ENCODE results near the gene FTO. TPM values are rescaled to one million over a fixed set of nuclear protein-coding genes. Genes with fewer than 3 reads are reported as not detected.

Gene FTO
- total RNA-seq, 1 experiment from 2014 or later, result 57.4 TPM

DNA sequence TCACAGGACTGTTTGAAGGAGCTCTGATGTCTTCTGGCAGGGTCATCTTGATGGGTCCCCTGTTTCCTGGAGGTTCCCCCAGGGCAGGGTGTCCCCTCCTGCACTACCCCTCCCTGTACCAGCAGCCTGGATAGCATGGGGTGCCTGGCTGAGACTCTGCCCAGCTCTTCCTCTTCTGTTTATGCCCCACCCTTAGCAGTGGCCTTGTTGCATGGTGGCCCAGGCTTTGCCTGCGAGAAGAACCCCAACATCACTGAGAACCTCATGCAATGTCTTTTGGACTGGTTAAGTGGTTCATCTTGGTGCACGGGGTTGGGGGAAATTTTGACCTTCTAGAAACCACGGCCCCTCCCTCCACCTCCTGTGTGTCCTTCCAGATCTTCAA, 460.8 kb downstream of the FTO start (continued):
- TF ChIP-seq, protein P1, sequence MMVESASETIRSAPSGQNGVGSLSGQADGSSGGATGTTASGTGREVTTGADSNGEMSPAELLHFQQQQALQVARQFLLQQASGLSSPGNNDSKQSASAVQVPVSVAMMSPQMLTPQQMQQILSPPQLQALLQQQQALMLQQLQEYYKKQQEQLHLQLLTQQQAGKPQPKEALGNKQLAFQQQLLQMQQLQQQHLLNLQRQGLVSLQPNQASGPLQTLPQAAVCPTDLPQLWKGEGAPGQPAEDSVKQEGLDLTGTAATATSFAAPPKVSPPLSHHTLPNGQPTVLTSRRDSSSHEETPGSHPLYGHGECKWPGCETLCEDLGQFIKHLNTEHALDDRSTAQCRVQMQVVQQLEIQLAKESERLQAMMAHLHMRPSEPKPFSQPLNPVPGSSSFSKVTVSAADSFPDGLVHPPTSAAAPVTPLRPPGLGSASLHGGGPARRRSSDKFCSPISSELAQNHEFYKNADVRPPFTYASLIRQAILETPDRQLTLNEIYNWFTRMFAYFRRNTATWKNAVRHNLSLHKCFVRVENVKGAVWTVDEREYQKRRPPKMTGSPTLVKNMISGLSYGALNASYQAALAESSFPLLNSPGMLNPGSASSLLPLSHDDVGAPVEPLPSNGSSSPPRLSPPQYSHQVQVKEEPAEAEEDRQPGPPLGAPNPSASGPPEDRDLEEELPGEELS (CRISPR knock-in tag; IDR thresholded peaks at IDR 0.05), result no peak
- TF ChIP-seq RORB (CRISPR knock-in tag; IDR thresholded peaks at IDR 0.05) (no peak), IRF2 (CRISPR knock-in tag; IDR thresholded peaks at IDR 0.05; ENCODE audit: borderline replicate concordance, low read depth) (no peak), TEAD1 (CRISPR knock-in tag; IDR thresholded peaks at IDR 0.05) (no peak)

DNA sequence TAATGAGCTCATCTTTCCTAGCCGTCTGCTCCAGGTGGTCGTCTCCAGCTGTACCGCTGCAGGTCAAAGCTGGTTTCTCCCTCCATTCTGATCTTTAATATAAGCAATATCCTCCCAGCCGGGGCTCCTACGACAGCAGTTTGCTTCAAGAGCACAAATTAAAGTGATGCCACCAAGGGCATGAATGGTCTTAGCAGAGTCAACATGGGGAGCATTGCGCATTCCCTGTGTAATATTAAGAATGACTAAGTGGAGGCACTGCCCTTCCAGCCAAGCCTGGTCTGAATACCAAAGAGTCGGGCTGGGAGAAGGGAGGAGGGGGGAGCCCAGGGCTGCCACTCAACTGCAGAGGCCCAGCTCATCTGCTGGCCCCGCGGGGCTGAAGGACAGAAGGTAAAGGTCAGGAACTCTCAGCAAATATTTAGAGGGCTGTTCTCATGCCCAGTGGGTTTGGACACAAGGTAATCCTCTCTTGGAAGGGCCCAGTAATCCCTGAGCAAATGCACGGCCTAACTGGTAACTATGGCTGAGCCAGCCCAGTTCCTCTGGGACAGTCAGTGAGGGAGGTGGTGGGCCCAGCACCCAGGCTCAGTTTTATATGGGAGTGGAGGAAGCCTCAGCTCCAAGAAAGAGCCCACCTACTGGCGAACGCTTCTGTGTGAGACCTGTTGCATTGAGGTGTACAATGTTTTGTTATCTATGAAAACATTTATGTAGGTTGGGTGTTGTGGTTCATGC, 461.4 kb downstream of the FTO start:
- no peaks in the 10 kb centered on the region for H3K27me3 Mint-ChIP-seq (ENCODE audit: low read depth)
- H3K4me1 Mint-ChIP-seq, result no peaks in the 10 kb centered on the region
- no peak overlapping the region for H3K4me3 Mint-ChIP-seq
- ChIA-PET POLR2A (no interaction called here), CTCF (no interaction called here)
- TF ChIP-seq, protein P2, sequence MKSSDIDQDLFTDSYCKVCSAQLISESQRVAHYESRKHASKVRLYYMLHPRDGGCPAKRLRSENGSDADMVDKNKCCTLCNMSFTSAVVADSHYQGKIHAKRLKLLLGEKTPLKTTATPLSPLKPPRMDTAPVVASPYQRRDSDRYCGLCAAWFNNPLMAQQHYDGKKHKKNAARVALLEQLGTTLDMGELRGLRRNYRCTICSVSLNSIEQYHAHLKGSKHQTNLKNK (CRISPR knock-in tag; IDR thresholded peaks at IDR 0.05), result no peak
- TF ChIP-seq FOXJ3 (CRISPR knock-in tag; IDR thresholded peaks at IDR 0.05; ENCODE audit: borderline replicate concordance), result no peak
- TF ChIP-seq GABPB1 (CRISPR knock-in tag; IDR thresholded peaks at IDR 0.05), result peak; percentile 58
- TF ChIP-seq ZNF121 (CRISPR knock-in tag; IDR thresholded peaks at IDR 0.05), result no peak
- H3K27ac Mint-ChIP-seq, result no peak overlapping the region
- ATAC-seq (no peak), DNase-seq (ENCODE audit: low spot score) (no peak)
- H3K9me3 Mint-ChIP-seq, result no peaks in the 10 kb centered on the region
- no peaks in the 10 kb centered on the region for H3K36me3 Mint-ChIP-seq

- Mint-ChIP-seq H3K27ac (no peak overlapping the region), H3K4me3 (no peak overlapping the region), H3K4me1 (peaks cover under 1% of the 10 kb centered on the region; the same call in 1 of the 2 replicates), H3K27me3 (ENCODE audit: low read depth) (no peaks in the 10 kb centered on the region), H3K9me3 (no peaks in the 10 kb centered on the region), H3K36me3 (no peaks in the 10 kb centered on the region)
- no peak for DNase-seq (ENCODE audit: low spot score)
- POLR2A ChIA-PET, result interaction anchor here (0.6 kb wide), 1 partner anchor 73 kb away, joined by 5 read pairs; no protein-coding TSS in a partner anchor
- no peak for ATAC-seq
- CTCF ChIA-PET, result no interaction called here
- TF ChIP-seq HMGXB4 (CRISPR knock-in tag; IDR thresholded peaks at IDR 0.05) (no peak), ZNF512 (CRISPR knock-in tag; IDR thresholded peaks at IDR 0.05; ENCODE audit: borderline replicate concordance) (no peak), NFATC4 (CRISPR knock-in tag; IDR thresholded peaks at IDR 0.05) (no peak), OVOL2 (CRISPR knock-in tag; IDR thresholded peaks at IDR 0.05; ENCODE audit: borderline replicate concordance) (no peak), GTF2I (CRISPR knock-in tag; conservative IDR thresholded peaks at IDR 0.05) (no peak), SOX15 (CRISPR knock-in tag; IDR thresholded peaks at IDR 0.05) (no peak), ZNF423 (CRISPR knock-in tag; IDR thresholded peaks at IDR 0.05) (no peak), ETV6 (CRISPR knock-in tag; IDR thresholded peaks at IDR 0.05) (no peak), HMGA2 (CRISPR knock-in tag; IDR thresholded peaks at IDR 0.05) (no peak), ZBTB21 (CRISPR knock-in tag; IDR thresholded peaks at IDR 0.05; ENCODE audit: borderline replicate concordance) (no peak)
- TF ChIP-seq, protein P3, sequence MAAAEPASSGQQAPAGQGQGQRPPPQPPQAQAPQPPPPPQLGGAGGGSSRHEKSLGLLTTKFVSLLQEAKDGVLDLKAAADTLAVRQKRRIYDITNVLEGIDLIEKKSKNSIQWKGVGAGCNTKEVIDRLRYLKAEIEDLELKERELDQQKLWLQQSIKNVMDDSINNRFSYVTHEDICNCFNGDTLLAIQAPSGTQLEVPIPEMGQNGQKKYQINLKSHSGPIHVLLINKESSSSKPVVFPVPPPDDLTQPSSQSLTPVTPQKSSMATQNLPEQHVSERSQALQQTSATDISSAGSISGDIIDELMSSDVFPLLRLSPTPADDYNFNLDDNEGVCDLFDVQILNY (CRISPR knock-in tag; IDR thresholded peaks at IDR 0.05), result no peak
- TF ChIP-seq, protein P4, sequence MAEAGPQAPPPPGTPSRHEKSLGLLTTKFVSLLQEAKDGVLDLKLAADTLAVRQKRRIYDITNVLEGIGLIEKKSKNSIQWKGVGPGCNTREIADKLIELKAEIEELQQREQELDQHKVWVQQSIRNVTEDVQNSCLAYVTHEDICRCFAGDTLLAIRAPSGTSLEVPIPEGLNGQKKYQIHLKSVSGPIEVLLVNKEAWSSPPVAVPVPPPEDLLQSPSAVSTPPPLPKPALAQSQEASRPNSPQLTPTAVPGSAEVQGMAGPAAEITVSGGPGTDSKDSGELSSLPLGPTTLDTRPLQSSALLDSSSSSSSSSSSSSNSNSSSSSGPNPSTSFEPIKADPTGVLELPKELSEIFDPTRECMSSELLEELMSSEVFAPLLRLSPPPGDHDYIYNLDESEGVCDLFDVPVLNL (CRISPR knock-in tag; IDR thresholded peaks at IDR 0.05; ENCODE audit: borderline replicate concordance, low read depth), result no peak
- TF ChIP-seq, protein P5, sequence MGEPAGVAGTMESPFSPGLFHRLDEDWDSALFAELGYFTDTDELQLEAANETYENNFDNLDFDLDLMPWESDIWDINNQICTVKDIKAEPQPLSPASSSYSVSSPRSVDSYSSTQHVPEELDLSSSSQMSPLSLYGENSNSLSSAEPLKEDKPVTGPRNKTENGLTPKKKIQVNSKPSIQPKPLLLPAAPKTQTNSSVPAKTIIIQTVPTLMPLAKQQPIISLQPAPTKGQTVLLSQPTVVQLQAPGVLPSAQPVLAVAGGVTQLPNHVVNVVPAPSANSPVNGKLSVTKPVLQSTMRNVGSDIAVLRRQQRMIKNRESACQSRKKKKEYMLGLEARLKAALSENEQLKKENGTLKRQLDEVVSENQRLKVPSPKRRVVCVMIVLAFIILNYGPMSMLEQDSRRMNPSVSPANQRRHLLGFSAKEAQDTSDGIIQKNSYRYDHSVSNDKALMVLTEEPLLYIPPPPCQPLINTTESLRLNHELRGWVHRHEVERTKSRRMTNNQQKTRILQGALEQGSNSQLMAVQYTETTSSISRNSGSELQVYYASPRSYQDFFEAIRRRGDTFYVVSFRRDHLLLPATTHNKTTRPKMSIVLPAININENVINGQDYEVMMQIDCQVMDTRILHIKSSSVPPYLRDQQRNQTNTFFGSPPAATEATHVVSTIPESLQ (CRISPR knock-in tag; IDR thresholded peaks at IDR 0.05), result no peak
These were observed 462.2 kb downstream of the FTO start for GRCh38 chr16:54165912-54166865.
